ENCODE measurements around the gene IL1B.

IL1B gene

GRCh38 chr2:112836695-112837117, at the start of gene IL1B:
Gene IL1B (minus strand): TSS chr2:112836779. CDS start chr2:112836229, 550 bp downstream.
- Histone ChIP-seq H3K9ac (ENCODE audit: insufficient read length, low read depth) (no peak within 1 kb of the TSS), H3K4me3 (ENCODE audit: insufficient read length, low read depth) (no peak within 1 kb of the TSS), H3K36me3 (ENCODE audit: insufficient read depth, insufficient read length, low read length) (no peaks in the 10 kb centered on the region), H3K27me3 (ENCODE audit: insufficient read depth, insufficient read length) (no peaks in the 10 kb centered on the region), H3K4me1 (ENCODE audit: insufficient read depth, insufficient read length) (peaks cover 3% of the 10 kb centered on the region), H3K9me3 (ENCODE audit: insufficient read depth, low read length) (no peaks in the 10 kb centered on the region)
- TF ChIP-seq YY1 (IDR thresholded peaks at IDR 0.05; ENCODE audit: insufficient read depth, insufficient read length) (no peak), SUZ12 (IDR thresholded peaks at IDR 0.05; ENCODE audit: extremely low read depth, insufficient read depth, insufficient read length) (no peak), ZNF274 (IDR thresholded peaks at IDR 0.05; ENCODE audit: low read depth, low read length) (no peak)
- DNase-seq (ENCODE audit: low read depth, low spot score), result no peak

DNA sequence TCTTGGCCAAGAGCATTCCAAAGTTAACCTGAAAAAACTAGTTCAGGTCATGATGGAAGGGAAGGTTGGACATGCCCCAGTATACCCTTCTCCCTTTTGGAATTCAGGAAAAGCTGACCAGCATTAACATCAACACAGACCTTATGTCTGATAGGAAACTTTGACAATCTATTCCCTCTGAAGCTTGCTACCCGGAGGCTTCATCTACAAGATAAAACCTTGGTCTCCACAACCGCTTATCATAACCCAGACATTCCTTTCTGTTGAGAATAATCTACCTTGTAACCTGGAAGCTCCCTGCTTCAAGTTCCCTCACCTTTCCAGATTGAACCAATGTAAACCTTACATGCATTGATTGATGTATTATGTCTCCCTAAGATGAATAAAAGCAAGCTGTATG, 49.7 kb upstream of the IL1B start:
- Histone ChIP-seq H3K36me3 (ENCODE audit: insufficient read depth, insufficient read length, low read length) (no peaks in the 10 kb centered on the region), H3K4me3 (ENCODE audit: insufficient read length, low read depth) (no peak overlapping the region), H3K4me1 (ENCODE audit: insufficient read depth, insufficient read length) (no peaks in the 10 kb centered on the region), H3K9me3 (ENCODE audit: insufficient read depth, low read length) (no peaks in the 10 kb centered on the region), H3K9ac (ENCODE audit: insufficient read length, low read depth) (no peak overlapping the region), H3K27me3 (ENCODE audit: insufficient read depth, insufficient read length) (no peaks in the 10 kb centered on the region)
- TF ChIP-seq YY1 (IDR thresholded peaks at IDR 0.05; ENCODE audit: insufficient read depth, insufficient read length), result no peak
- no peak for TF ChIP-seq SUZ12 (IDR thresholded peaks at IDR 0.05; ENCODE audit: extremely low read depth, insufficient read depth, insufficient read length)
- TF ChIP-seq ZNF274 (IDR thresholded peaks at IDR 0.05; ENCODE audit: low read depth, low read length), result no peak
- DNase-seq (ENCODE audit: low read depth, low spot score), result no peak

DNA sequence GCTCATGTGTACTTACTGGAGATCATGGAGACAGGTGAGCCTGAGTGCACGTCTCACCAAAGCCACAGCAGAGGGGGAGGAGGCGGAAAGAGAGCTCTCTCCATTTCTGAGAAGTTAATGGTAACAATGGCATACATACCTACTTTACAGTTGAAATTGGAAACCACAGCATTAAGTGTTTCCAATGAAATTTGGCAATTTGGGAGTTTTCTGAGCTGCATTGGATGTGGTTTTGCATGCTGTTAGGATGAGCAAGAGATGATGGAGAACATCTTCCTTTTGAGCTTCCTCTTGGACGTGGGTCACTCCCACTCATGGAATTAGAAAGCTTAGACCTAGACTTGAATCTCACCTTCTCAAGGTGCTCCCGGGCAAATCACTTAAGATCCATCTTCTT, 48.9 kb upstream of the IL1B start:
- H3K4me1 ChIP-seq (ENCODE audit: insufficient read depth, insufficient read length), result no peaks in the 10 kb centered on the region
- H3K9me3 ChIP-seq (ENCODE audit: insufficient read depth, low read length), result no peaks in the 10 kb centered on the region
- DNase-seq (ENCODE audit: low read depth, low spot score), result no peak
- TF ChIP-seq SUZ12 (IDR thresholded peaks at IDR 0.05; ENCODE audit: extremely low read depth, insufficient read depth, insufficient read length) (no peak), ZNF274 (IDR thresholded peaks at IDR 0.05; ENCODE audit: low read depth, low read length) (no peak), YY1 (IDR thresholded peaks at IDR 0.05; ENCODE audit: insufficient read depth, insufficient read length) (no peak)
- H3K27me3 ChIP-seq (ENCODE audit: insufficient read depth, insufficient read length), result no peaks in the 10 kb centered on the region
- no peak overlapping the region for H3K9ac ChIP-seq (ENCODE audit: insufficient read length, low read depth)
- H3K36me3 ChIP-seq (ENCODE audit: insufficient read depth, insufficient read length, low read length), result no peaks in the 10 kb centered on the region
- no peak overlapping the region for H3K4me3 ChIP-seq (ENCODE audit: insufficient read length, low read depth)

- no peak for TF ChIP-seq YY1 (IDR thresholded peaks at IDR 0.05; ENCODE audit: insufficient read depth, insufficient read length)
- no peak for TF ChIP-seq ZNF274 (IDR thresholded peaks at IDR 0.05; ENCODE audit: low read depth, low read length)
- TF ChIP-seq SUZ12 (IDR thresholded peaks at IDR 0.05; ENCODE audit: extremely low read depth, insufficient read depth, insufficient read length), result no peak
- no peaks in the 10 kb centered on the region for H3K9me3 ChIP-seq (ENCODE audit: insufficient read depth, low read length)
- peak; percentile 70 for DNase-seq (ENCODE audit: low read depth, low spot score)
- no peaks in the 10 kb centered on the region for H3K27me3 ChIP-seq (ENCODE audit: insufficient read depth, insufficient read length)
- H3K4me3 ChIP-seq (ENCODE audit: insufficient read length, low read depth), result no peak overlapping the region
- H3K9ac ChIP-seq (ENCODE audit: insufficient read length, low read depth), result no peak overlapping the region
- no peaks in the 10 kb centered on the region for H3K4me1 ChIP-seq (ENCODE audit: insufficient read depth, insufficient read length)
- no peaks in the 10 kb centered on the region for H3K36me3 ChIP-seq (ENCODE audit: insufficient read depth, insufficient read length, low read length)
Observed at GRCh38 chr2:112884869-112885505, 48.4 kb upstream of the IL1B start.

GRCh38 chr2:112883669-112884068, 47.1 kb upstream of the IL1B start:
- Histone ChIP-seq H3K4me1 (ENCODE audit: insufficient read depth, insufficient read length) (no peaks in the 10 kb centered on the region), H3K4me3 (ENCODE audit: insufficient read length, low read depth) (no peak overlapping the region), H3K9ac (ENCODE audit: insufficient read length, low read depth) (no peak overlapping the region), H3K36me3 (ENCODE audit: insufficient read depth, insufficient read length, low read length) (no peaks in the 10 kb centered on the region), H3K27me3 (ENCODE audit: insufficient read depth, insufficient read length) (no peaks in the 10 kb centered on the region), H3K9me3 (ENCODE audit: insufficient read depth, low read length) (no peaks in the 10 kb centered on the region)
- no peak for DNase-seq (ENCODE audit: low read depth, low spot score)
- TF ChIP-seq SUZ12 (IDR thresholded peaks at IDR 0.05; ENCODE audit: extremely low read depth, insufficient read depth, insufficient read length) (no peak), ZNF274 (IDR thresholded peaks at IDR 0.05; ENCODE audit: low read depth, low read length) (no peak), YY1 (IDR thresholded peaks at IDR 0.05; ENCODE audit: insufficient read depth, insufficient read length) (no peak)

GRCh38 chr2:112881217-112881985, 44.8 kb upstream of the IL1B start:
- no peak for TF ChIP-seq SUZ12 (IDR thresholded peaks at IDR 0.05; ENCODE audit: extremely low read depth, insufficient read depth, insufficient read length)
- no peak for TF ChIP-seq YY1 (IDR thresholded peaks at IDR 0.05; ENCODE audit: insufficient read depth, insufficient read length)
- no peak for TF ChIP-seq ZNF274 (IDR thresholded peaks at IDR 0.05; ENCODE audit: low read depth, low read length)
- H3K36me3 ChIP-seq (ENCODE audit: insufficient read depth, insufficient read length, low read length), result no peaks in the 10 kb centered on the region
- no peak for DNase-seq (ENCODE audit: low read depth, low spot score)
- no peaks in the 10 kb centered on the region for H3K27me3 ChIP-seq (ENCODE audit: insufficient read depth, insufficient read length)
- no peak overlapping the region for H3K4me3 ChIP-seq (ENCODE audit: insufficient read length, low read depth)
- H3K9ac ChIP-seq (ENCODE audit: insufficient read length, low read depth), result no peak overlapping the region
- H3K4me1 ChIP-seq (ENCODE audit: insufficient read depth, insufficient read length), result no peaks in the 10 kb centered on the region
- no peaks in the 10 kb centered on the region for H3K9me3 ChIP-seq (ENCODE audit: insufficient read depth, low read length)

GRCh38 chr2:112880696-112881095, 44.1 kb upstream of the IL1B start:
- Histone ChIP-seq H3K27me3 (ENCODE audit: insufficient read depth, insufficient read length) (no peaks in the 10 kb centered on the region), H3K4me3 (ENCODE audit: insufficient read length, low read depth) (no peak overlapping the region), H3K4me1 (ENCODE audit: insufficient read depth, insufficient read length) (no peaks in the 10 kb centered on the region), H3K36me3 (ENCODE audit: insufficient read depth, insufficient read length, low read length) (no peaks in the 10 kb centered on the region), H3K9me3 (ENCODE audit: insufficient read depth, low read length) (no peaks in the 10 kb centered on the region), H3K9ac (ENCODE audit: insufficient read length, low read depth) (no peak overlapping the region)
- no peak for DNase-seq (ENCODE audit: low read depth, low spot score)
- no peak for TF ChIP-seq ZNF274 (IDR thresholded peaks at IDR 0.05; ENCODE audit: low read depth, low read length)
- no peak for TF ChIP-seq YY1 (IDR thresholded peaks at IDR 0.05; ENCODE audit: insufficient read depth, insufficient read length)
- no peak for TF ChIP-seq SUZ12 (IDR thresholded peaks at IDR 0.05; ENCODE audit: extremely low read depth, insufficient read depth, insufficient read length)
